ENCODE measurements around the gene SEMA3G. TPM values are rescaled to one million over a fixed set of nuclear protein-coding genes. Genes with fewer than 3 reads are reported as not detected.

The SEMA3G gene
- total RNA-seq, 1 donor from 2014 or later: 0.80 TPM

DNA sequence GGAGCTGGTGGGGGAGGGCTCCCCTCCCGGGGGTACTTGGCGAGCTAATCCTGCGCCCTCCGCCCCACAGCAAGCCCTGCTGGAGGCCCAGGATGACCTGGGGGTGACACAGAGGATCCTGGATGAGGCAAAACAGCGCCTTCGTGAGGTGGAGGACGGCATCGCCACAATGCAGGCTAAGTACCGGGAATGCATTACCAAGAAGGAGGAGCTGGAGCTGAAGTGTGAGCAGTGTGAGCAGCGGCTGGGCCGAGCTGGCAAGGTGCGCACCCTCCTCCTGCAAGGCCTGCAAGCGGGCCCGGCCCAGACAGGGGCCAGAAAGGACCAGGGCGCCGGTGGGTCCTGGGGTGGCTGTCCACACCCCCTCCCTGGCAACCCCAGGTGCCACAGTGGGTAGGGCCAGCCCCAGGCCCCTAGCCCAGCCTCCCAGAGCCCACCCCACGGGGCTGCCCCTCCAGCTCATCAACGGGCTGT is 56.5 kb downstream of the SEMA3G start:
- DNase-seq (ENCODE audit: low spot score in 2 of 2, unreplicated experiment in 2 of 2): no peak
- Mint-ChIP-seq H3K9me3 (no peaks in the 10 kb centered on the region), H3K4me3 (no peak overlapping the region), H3K36me3 (no peaks in the 10 kb centered on the region), H3K27me3 (ENCODE audit: low read depth) (no peaks in the 10 kb centered on the region), H3K27ac (no peak overlapping the region), H3K4me1 (no peaks in the 10 kb centered on the region)
- TF ChIP-seq, protein P1, sequence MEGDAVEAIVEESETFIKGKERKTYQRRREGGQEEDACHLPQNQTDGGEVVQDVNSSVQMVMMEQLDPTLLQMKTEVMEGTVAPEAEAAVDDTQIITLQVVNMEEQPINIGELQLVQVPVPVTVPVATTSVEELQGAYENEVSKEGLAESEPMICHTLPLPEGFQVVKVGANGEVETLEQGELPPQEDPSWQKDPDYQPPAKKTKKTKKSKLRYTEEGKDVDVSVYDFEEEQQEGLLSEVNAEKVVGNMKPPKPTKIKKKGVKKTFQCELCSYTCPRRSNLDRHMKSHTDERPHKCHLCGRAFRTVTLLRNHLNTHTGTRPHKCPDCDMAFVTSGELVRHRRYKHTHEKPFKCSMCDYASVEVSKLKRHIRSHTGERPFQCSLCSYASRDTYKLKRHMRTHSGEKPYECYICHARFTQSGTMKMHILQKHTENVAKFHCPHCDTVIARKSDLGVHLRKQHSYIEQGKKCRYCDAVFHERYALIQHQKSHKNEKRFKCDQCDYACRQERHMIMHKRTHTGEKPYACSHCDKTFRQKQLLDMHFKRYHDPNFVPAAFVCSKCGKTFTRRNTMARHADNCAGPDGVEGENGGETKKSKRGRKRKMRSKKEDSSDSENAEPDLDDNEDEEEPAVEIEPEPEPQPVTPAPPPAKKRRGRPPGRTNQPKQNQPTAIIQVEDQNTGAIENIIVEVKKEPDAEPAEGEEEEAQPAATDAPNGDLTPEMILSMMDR (IDR thresholded peaks at IDR 0.05; ENCODE audit: unreplicated experiment): no peak

DNA sequence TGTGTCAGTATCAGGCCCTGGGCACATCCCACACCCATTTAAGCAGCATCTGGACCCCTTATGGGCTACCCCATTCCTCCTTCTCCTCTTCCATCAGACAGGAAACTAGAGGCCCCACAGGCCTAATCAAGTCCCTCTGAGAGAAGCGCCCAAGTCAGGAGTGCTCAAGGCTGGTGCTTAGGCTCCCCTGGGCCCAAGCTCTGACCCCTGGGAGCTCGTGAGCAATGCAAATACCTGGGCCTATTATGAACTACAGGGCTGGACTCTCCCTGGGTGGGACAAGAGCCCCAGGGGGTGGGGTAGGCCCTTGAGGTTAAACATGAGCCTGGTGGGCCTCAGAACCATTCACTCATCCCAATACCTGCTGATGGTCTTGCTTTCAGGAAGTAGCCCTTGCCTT is 57.4 kb downstream of the SEMA3G start:
- TF ChIP-seq, protein P1 (IDR thresholded peaks at IDR 0.05; ENCODE audit: unreplicated experiment): no peak
- H3K27ac Mint-ChIP-seq: no peak overlapping the region
- no peak for DNase-seq (ENCODE audit: low spot score in 2 of 2, unreplicated experiment in 2 of 2)
- H3K9me3 Mint-ChIP-seq: no peaks in the 10 kb centered on the region
- H3K4me1 Mint-ChIP-seq: no peaks in the 10 kb centered on the region
- H3K27me3 Mint-ChIP-seq (ENCODE audit: low read depth): no peaks in the 10 kb centered on the region
- no peaks in the 10 kb centered on the region for H3K36me3 Mint-ChIP-seq
- no peak overlapping the region for H3K4me3 Mint-ChIP-seq

DNA sequence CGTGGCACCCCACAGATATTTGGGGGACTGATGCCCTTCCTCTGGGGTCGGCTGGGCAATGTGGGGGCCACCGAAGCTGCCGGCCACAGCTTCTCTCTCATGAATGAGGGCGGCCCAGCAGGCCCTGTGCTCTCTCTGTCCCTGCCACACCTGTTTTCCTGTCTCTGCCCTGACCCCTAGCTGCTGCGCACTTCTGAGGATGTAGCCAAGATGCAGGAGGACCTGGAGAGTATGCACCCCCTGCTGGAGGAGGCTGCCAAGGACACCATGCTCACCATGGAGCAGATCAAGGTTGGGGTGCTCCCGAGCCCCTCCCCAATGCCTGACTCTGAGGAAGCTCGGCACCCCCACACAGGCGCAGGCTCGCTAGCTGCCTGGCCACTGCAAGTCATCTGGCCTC is 59.7 kb downstream of the SEMA3G start:
- Mint-ChIP-seq H3K36me3 (no peaks in the 10 kb centered on the region), H3K9me3 (no peaks in the 10 kb centered on the region), H3K27ac (no peak overlapping the region), H3K4me3 (no peak overlapping the region), H3K27me3 (ENCODE audit: low read depth) (no peaks in the 10 kb centered on the region), H3K4me1 (peaks cover 4% of the 10 kb centered on the region)
- DNase-seq (ENCODE audit: low spot score in 2 of 2, unreplicated experiment in 2 of 2): no peak
- TF ChIP-seq, protein P1 (IDR thresholded peaks at IDR 0.05; ENCODE audit: unreplicated experiment): peak; percentile 61

DNA sequence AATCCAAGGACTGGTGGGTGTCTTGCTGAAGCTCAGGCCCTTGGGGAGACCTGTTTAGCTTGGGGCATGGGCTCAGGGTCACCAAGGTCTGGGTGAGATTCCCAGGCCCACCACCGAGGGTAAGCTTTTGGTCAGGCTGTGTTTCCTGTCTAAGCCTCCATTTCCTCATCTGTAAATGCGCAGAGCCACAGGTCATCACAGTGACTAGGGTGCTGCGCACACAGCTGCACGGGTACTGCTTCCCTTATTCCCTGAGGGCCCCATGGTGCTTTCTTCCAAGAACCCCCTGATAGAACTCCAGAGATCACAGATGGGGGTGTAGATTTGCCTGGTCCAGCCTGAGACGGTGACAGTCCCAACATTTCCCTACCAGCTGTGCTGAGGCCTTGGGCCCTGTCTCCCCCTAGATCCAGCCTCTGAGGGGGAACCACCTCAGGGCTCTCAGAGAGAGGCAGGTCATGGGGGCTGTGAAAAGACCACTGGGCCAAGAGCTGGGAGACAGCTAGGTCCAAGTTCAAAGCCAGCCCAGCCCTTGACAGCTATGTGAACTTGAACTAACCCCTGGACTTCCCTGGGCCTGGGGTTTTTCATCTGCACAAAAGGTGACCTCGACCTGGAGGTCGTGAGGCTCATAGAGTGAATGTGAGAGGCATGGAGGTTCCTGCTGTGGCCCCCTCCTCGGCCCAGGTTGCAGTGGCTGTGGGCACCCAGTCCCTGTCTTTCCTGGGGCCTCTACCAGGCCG is 60.7 kb downstream of the SEMA3G start:
- Mint-ChIP-seq H3K27ac (no peak overlapping the region), H3K36me3 (no peaks in the 10 kb centered on the region), H3K4me3 (no peak overlapping the region), H3K4me1 (peaks cover 4% of the 10 kb centered on the region), H3K27me3 (ENCODE audit: low read depth) (no peaks in the 10 kb centered on the region), H3K9me3 (no peaks in the 10 kb centered on the region)
- TF ChIP-seq, protein P1 (IDR thresholded peaks at IDR 0.05; ENCODE audit: unreplicated experiment): no peak
- DNase-seq (ENCODE audit: low spot score in 2 of 2, unreplicated experiment in 2 of 2): no peak

DNA sequence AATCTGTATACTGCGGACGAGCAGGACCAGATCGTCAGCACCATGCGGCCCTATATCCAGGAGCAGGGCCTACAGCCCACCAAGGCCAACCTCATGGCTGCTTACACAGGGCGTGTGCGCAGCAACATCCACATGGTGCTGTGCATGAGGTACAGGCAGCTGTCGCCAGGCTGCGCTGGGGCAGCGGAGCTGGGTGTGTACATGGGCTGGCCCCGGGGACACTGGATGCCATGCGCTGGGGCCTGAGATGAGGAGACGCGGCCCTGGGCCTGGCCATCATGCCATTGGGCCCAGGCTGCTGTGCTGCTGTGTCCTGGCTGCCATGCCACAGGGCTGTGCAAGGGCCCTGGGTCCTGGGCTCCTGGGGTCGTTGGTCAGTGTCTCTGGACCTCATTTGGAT is 61.5 kb downstream of the SEMA3G start:
- Mint-ChIP-seq H3K36me3 (no peaks in the 10 kb centered on the region), H3K4me3 (no peak overlapping the region), H3K4me1 (peaks cover 4% of the 10 kb centered on the region), H3K27me3 (ENCODE audit: low read depth) (no peaks in the 10 kb centered on the region), H3K27ac (no peak overlapping the region), H3K9me3 (no peaks in the 10 kb centered on the region)
- TF ChIP-seq, protein P1 (IDR thresholded peaks at IDR 0.05; ENCODE audit: unreplicated experiment): no peak
- DNase-seq (ENCODE audit: low spot score in 2 of 2, unreplicated experiment in 2 of 2): no peak

Other genes starting within 250 kb of the SEMA3G start
- gene ALAS1, start 246.9 kb downstream of the SEMA3G start, total RNA-seq: 32.1 to 34.0 TPM (median 33.2 TPM) in 3 replicates
- 0.16 to 0.23 TPM in 2 of 3 replicates, not detected in the other for gene TLR9, start 219.5 kb downstream of the SEMA3G start, total RNA-seq
- 26.6 to 30.6 TPM (median 28.7 TPM) in 3 replicates for gene TWF2, start 205.9 kb downstream of the SEMA3G start, total RNA-seq
- gene PPM1M, start 199.3 kb downstream of the SEMA3G start, total RNA-seq: 10.6 to 11.8 TPM (median 11.6 TPM) in 3 replicates
- gene WDR82, start 166.5 kb downstream of the SEMA3G start, total RNA-seq: 99.0 to 105 TPM (median 101 TPM) in 3 replicates
- gene GLYCTK, start 157.3 kb downstream of the SEMA3G start, total RNA-seq: 9.0 to 10.7 TPM (median 10.6 TPM) in 3 replicates
- gene DNAH1, start 128.8 kb downstream of the SEMA3G start, total RNA-seq: 8.2 to 9.5 TPM (median 8.4 TPM) in 3 replicates
- gene BAP1, start 35.1 kb downstream of the SEMA3G start, total RNA-seq: 96.2 to 106 TPM (median 104 TPM) in 3 replicates
- 4.1 to 6.6 TPM (median 5.3 TPM) in 3 replicates for gene PHF7, start 34.4 kb downstream of the SEMA3G start, total RNA-seq
- 4.0 to 5.2 TPM (median 4.6 TPM) in 3 replicates for gene TNNC1, start 8.9 kb upstream of the SEMA3G start, total RNA-seq
- 235 to 242 TPM (median 240 TPM) in 3 replicates for gene NISCH, start 10.5 kb upstream of the SEMA3G start, total RNA-seq
- gene STAB1, start 50.2 kb upstream of the SEMA3G start, total RNA-seq: 0.29 to 0.71 TPM (median 0.66 TPM) in 3 replicates
- gene NT5DC2, start 88.8 kb upstream of the SEMA3G start, total RNA-seq: 256 to 266 TPM (median 266 TPM) in 3 replicates
- 12.7 to 13.0 TPM (median 12.9 TPM) in 3 replicates for gene UQCC5, start 91.5 kb upstream of the SEMA3G start, total RNA-seq
- 90.1 to 92.4 TPM (median 91.2 TPM) in 3 replicates for gene PBRM1, start 240.8 kb upstream of the SEMA3G start, total RNA-seq
- gene GNL3, start 240.9 kb upstream of the SEMA3G start, total RNA-seq: 105 to 120 TPM (median 116 TPM) in 3 replicates